ENCODE data around the gene PITHD1.
"Not testable (repeated sequence)": the region's sequence is repeated elsewhere in the genome, so short reads cannot be mapped to it uniquely, and the experiment has no call there.

PITHD1 gene

GRCh38 chr1:23774174-23774880 lies 3.9 kb upstream of the PITHD1 start:
- no peak for DNase-seq (ENCODE audit: low read depth)

DNA sequence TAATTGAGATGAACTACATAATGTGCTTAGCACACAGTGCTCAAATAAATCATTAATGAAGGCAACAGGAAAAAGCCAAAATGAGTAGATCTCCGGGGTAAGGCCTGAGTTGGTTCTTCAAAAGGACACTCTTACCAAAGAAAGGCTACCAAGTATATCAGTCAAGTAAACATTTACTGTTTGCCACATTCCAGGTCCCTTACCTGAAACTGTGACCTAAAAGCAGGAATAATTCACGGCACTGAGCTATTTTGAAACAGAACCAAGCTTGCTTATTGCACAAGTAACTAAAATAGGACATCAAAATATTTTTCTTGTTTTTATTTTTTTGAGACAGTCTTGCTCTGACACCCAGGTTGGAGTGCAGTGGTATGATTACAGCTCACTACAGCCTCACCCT lies 2.0 kb upstream of the PITHD1 start:
- DNase-seq (ENCODE audit: low read depth): no peak

GRCh38 chr1:23779826-23780371 lies 1.7 kb downstream of the PITHD1 start:
- DNase-seq (ENCODE audit: low read depth): no peak

- not testable (repeated sequence) for DNase-seq (ENCODE audit: low read depth)
Observed at GRCh38 chr1:23783141-23783540, 4.9 kb downstream of the PITHD1 start.

DNA sequence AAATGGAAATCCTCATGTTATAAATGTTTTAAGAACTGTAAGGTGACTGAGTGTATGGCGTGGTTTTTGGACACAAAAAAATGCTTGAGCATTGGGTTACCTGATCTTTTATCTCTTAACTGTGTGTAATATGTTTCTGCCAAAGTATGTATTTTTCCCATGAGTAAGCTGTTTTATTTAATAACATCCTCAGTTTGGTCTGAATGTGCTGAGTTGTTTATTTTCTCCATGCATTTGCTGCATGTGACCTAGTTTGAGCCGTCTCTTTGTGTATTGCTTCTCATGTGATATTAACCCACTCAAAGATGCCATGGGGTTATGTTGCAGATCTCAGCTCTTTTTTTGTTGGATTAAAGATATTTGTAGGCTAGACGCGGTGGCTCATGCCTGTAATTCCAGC lies 6.6 kb downstream of the PITHD1 start:
- no peak for DNase-seq (ENCODE audit: low read depth)

- no peak for DNase-seq (ENCODE audit: low read depth)
Observed at GRCh38 chr1:23787701-23788100, 9.5 kb downstream of the PITHD1 start.

DNA sequence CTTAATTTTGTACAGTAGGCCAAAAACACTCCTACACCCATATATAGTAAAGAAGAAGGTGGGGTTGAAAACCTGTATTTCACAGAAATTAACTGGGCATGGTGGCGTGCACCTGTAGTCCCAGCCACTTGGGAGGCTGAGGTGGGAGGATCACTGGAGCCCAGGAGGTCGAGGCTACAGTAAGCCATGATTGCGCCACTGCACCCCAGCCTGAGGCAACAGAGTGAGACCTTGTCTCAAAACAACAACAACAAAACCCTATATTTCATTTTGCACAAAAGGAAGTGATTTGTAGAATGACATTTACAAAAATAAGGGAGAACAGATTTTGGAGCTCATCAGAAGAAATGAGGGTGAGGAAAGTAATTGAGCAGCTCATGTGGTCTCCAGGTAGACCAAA lies 10.5 kb downstream of the PITHD1 start:
- DNase-seq (ENCODE audit: low read depth): no peak

GRCh38 chr1:23790696-23791515 lies 12.7 kb downstream of the PITHD1 start, which contains the start of gene LYPLA2:
LYPLA2 (plus strand) TSS chr1:23791145; CDS start chr1:23792683, 1,538 bp downstream.
- peak; percentile 80 for DNase-seq (ENCODE audit: low read depth)

DNA sequence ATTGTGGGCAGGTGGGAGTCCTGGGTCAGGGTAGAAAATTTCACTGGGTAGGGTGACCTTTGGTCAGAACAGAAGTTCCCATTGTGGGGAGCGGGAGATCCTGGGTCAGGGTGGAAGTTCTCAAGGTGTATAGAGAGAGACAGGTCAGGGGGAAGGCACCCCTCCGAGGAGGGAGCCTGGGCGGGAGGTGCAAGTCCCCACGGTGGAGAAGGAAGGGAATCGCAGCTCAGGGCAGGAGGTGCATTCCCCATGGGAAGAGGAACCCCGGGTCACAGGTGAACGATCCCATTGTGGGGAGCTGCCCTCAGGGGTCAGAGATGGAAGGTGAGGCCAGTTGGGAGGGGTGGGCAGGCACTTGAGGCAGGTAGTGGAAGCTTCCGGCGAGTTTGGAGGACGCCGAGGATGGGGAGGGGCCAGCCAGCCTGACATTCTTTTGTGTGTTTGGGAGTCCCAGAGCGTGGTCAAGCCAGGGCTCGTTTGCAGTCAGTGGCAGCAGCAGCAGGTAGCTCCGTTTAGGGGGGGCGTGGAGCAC lies 13.4 kb downstream of the PITHD1 start:
- no peak for DNase-seq (ENCODE audit: low read depth)

DNA sequence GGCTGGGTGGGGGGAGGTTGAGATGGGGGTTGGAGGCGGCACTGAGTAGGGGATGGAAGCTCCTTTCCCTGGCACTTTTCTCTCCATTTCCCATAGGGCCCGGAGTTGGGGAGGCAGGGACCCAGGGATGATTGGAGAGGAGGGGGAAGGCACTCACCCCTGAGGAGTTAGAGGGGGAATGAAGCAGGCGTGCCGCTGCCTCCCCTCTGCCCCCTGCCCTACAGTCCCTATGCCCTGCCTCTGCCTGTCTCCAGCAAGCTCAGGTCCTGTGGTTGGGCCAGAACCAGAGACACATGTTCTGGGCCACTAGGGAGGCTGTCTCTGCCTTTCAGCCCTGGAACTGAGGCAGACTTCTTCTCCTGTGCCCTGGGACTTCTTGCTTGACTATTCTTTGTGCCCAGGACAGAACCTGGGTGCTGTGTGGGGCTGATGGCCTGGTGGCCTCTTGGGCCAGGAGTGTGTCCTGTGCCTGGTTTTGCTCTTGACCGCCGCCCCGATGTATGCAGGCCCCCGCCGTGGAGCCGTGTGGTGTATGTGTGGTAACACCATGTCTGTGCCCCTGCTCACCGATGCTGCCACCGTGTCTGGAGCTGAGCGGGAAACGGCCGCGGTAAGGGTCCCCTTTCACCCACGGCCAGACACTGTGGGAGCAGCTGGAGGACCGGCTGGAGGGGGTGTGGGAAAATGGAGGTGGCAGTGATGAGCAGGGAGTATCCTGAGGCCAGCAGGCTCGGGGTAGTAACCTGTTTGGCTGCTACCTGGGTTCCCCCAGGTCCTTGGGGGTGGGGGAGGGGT lies 14.1 kb downstream of the PITHD1 start:
- no peak for DNase-seq (ENCODE audit: low read depth)

- DNase-seq (ENCODE audit: low read depth): no peak
Observed at GRCh38 chr1:23793018-23793781, 15.0 kb downstream of the PITHD1 start.

DNA sequence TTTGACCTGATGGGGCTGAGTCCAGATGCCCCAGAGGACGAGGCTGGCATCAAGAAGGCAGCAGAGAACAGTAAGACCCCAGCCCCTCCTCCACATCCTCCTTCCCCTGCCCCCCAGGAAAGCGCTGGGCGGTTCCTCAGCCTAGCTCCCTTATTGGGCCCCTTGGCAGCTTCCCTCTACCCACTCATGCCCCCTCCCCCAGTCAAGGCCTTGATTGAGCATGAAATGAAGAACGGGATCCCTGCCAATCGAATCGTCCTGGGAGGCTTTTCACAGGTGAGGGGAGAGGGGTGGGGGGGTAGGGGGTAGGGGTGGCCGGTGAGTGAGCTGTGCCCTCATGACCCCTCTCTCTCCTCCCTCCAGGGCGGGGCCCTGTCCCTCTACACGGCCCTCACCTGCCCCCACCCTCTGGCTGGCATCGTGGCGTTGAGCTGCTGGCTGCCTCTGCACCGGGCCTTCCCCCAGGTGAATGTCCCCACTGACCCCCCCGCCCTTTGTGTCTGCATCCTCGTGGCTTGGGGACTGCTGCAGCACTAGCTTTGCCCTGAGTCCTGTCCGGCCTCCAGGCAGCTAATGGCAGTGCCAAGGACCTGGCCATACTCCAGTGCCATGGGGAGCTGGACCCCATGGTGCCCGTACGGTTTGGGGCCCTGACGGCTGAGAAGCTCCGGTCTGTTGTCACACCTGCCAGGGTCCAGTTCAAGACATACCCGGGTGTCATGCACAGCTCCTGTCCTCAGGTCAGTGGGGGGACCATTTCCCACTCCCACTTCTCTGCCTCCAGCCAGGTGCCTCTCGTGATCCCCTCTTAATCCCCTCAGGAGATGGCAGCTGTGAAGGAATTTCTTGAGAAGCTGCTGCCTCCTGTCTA lies 15.9 kb downstream of the PITHD1 start:
- no peak for DNase-seq (ENCODE audit: low read depth)

GRCh38 chr1:23794732-23795182 lies 16.5 kb downstream of the PITHD1 start:
- DNase-seq (ENCODE audit: low read depth): not testable (repeated sequence)

GRCh38 chr1:23795676-23796465 lies 17.7 kb downstream of the PITHD1 start:
- DNase-seq (ENCODE audit: low read depth): no peak

DNA sequence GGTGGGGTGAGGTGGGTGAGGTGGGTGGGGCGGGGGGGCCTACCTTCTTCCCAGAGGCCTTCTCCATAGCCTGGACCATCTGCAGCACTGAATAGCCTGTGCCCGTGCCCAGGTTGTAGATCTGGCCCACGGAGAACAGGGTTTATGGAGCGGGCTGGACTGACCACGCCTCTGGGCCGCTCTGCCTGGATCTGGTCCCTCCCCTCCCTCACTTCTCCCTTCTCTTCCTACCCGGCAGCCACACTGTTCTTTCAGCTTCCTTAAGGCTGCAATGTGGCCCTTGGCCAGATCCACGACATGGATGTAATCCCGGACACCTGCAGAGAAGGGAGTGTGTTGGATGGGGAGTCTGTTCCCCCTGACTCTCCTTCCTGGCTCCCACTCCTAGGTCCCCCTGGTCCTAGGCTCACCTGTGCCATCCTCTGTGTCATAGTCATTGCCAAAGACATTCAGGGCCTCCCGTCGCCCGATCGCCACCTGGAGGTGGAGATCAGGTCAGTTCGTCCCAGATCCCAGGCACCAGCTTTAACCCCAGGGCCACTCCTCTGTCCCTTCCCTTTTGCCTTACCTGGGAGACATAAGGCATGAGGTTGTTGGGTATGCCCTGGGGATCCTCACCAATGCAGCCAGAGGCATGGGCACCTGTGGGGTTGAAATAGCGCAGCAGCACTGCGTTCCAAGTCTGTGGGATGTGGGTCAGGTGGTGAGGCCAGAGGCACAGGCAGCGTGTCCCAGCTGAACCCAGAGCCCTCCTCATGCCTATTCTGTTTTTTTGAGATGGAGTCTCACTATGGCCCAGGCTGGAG lies 18.5 kb downstream of the PITHD1 start:
- no peak for DNase-seq (ENCODE audit: low read depth)

DNA sequence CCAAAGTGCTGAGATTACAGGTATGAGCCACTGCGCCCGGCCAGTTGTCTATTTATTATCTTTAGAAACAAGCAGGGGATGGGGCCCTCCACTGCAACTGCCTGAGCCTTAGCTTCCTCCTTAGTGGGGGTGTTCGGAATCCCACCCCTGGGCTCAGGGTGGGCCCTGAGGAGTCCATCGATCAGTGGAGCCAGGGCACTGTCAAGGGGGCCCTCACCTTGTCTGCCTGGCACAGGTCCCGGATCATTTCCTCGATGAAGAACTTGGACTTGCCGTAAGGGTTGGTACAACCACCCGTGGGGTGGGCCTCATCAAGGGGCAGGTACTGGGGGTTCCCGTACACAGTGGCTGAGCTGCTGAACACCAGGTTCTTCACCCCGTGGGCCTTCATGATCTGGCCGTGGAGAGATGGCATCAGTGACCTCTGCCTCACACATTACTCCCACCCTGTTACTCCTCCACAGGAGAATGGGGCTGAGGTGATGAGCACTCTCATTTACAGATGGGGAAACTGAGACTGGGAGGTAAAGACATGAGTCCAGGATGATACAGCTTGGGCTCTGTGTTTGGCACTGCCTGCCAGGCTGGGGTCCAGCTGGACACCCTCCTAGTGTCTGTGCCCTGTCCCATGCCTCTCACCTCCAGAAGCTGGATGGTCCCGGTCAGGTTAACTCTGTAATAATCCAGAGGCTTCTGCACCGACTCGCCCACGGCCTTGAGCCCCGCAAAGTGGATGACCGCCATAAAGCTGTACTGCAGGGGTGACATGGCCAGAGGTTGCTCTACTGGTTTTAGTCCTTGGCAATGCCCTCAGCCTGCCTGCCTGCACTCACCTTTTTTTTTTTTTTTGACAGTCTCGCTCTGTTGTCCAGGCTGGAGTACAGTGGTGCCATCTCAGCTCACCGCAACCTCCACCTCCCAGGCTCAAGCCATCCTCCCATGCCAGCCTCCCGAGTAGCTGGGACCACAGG lies 19.5 kb downstream of the PITHD1 start:
- no peak for DNase-seq (ENCODE audit: low read depth)

GRCh38 chr1:23798662-23799142 lies 20.5 kb downstream of the PITHD1 start:
- DNase-seq (ENCODE audit: low read depth): no peak

All from activated T-helper 9 cell treated with anti-CD3 and anti-CD28 coated beads, Interleukin-2, amount 50 U/mL, for 16 hours (primary cell).